ENCODE measurements around the gene FGF1. TPM values are rescaled to one million over a fixed set of nuclear protein-coding genes. Genes with fewer than 3 reads are reported as not detected.

Gene FGF1
- polyA plus RNA-seq, 3 donors = not detected

DNA sequence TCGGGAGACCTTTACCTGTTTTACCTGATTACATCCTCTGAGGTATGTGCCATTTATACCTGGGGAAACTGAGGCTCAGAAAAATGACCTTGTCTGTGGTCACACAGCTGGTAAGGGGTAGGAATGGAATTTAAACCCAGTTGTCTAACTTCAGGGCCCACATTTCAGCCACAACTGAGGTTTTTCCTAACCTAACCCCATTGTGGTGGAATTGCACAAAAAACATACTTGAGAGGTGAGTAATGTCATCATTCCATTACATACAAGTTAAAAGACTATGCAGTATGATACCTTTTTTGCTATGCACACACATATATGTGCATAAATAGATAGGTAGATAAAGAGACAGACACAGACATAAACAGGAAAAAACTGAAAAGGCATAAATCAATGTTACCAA is 14.1 kb downstream of the FGF1 start:
- Histone ChIP-seq H2AFZ (ENCODE audit: insufficient read depth, low read depth, low read length, poor library complexity, severe bottlenecking) (no peak overlapping the region), H3K9me3 (replicated peaks in 1 of 2; ENCODE audit: control insufficient read depth in 1 of 2, insufficient read depth in 1 of 2, low read length in 2 of 2) (no peaks in the 10 kb centered on the region), H3K4me1 (ENCODE audit: control insufficient read depth in 1 of 2, insufficient read depth in 2 of 2, low read length in 2 of 2) (no peaks in the 10 kb centered on the region), H3K79me2 (ENCODE audit: insufficient read depth, low read length) (no peaks in the 10 kb centered on the region), H3K9ac (ENCODE audit: insufficient read depth, low read length, poor library complexity, severe bottlenecking) (no peak overlapping the region), H3K27ac (ENCODE audit: low read depth in 1 of 2, low read length in 2 of 2) (no peak overlapping the region), H3K4me3 (replicated peaks in 1 of 3; ENCODE audit: low read depth in 2 of 3, low read length in 3 of 3) (no peak overlapping the region), H3K27me3 (ENCODE audit: control insufficient read depth in 2 of 2, insufficient read depth in 2 of 2, low read length in 2 of 2) (no peaks in the 10 kb centered on the region), H3K4me2 (replicated peaks; ENCODE audit: extremely low read depth, low read length, poor library complexity, severe bottlenecking) (no peak overlapping the region), H3K36me3 (replicated peaks in 1 of 2; ENCODE audit: control insufficient read depth in 1 of 2, insufficient read depth in 2 of 2, low read length in 2 of 2) (no peaks in the 10 kb centered on the region), H4K20me1 (ENCODE audit: insufficient read depth, low read length) (no peaks in the 10 kb centered on the region)
- H3K36me3 Mint-ChIP-seq = no peaks in the 10 kb centered on the region
- no CpG with 5 or more reads among the region's 1 CpG for WGBS (ENCODE audit: insufficient coverage)
- intact Hi-C loops (cut with micrococcal nuclease) = no loop called here
- DNase-seq = no peak
- no peak overlapping the region for H3K4me3 Mint-ChIP-seq
- no peaks in the 10 kb centered on the region for H3K4me1 Mint-ChIP-seq
- no peak overlapping the region for H3K27ac Mint-ChIP-seq
- H3K27me3 Mint-ChIP-seq (ENCODE audit: low read depth in 3 of 3) = peaks cover 2 to 4% (median 3%) of the 10 kb centered on the region in 3 donors
- H3K9me3 Mint-ChIP-seq = no peaks in the 10 kb centered on the region
- TF ChIP-seq, protein P1, sequence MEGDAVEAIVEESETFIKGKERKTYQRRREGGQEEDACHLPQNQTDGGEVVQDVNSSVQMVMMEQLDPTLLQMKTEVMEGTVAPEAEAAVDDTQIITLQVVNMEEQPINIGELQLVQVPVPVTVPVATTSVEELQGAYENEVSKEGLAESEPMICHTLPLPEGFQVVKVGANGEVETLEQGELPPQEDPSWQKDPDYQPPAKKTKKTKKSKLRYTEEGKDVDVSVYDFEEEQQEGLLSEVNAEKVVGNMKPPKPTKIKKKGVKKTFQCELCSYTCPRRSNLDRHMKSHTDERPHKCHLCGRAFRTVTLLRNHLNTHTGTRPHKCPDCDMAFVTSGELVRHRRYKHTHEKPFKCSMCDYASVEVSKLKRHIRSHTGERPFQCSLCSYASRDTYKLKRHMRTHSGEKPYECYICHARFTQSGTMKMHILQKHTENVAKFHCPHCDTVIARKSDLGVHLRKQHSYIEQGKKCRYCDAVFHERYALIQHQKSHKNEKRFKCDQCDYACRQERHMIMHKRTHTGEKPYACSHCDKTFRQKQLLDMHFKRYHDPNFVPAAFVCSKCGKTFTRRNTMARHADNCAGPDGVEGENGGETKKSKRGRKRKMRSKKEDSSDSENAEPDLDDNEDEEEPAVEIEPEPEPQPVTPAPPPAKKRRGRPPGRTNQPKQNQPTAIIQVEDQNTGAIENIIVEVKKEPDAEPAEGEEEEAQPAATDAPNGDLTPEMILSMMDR (IDR thresholded peaks at IDR 0.05) = no peak

DNA sequence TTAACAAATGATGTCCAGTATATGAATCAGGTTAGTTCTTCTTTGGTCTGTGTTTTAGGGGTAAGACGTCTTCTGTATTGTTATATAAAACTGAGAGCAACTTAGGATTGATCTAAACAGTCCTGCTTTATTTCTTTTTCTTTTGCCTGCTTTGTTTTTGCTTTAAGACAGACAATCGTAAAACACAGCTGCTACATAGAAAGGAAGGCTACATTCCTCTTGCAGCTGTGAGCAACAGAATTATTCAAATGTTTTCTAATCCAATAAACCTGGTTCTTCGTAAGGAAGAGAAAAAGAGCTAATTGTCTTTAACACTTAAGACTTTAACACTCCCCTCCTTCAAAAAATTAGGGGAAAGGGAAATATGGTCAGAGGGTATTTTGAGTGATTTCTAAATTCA is 14.6 kb downstream of the FGF1 start:
- Mint-ChIP-seq H3K4me1 (no peaks in the 10 kb centered on the region), H3K27me3 (ENCODE audit: low read depth in 3 of 3) (peaks cover 3 to 4% (median 3%) of the 10 kb centered on the region in 3 donors), H3K9me3 (no peaks in the 10 kb centered on the region), H3K36me3 (no peaks in the 10 kb centered on the region), H3K4me3 (no peak overlapping the region), H3K27ac (no peak overlapping the region)
- Histone ChIP-seq H3K36me3 (replicated peaks in 1 of 2; ENCODE audit: control insufficient read depth in 1 of 2, insufficient read depth in 2 of 2, low read length in 2 of 2) (no peaks in the 10 kb centered on the region), H3K27ac (ENCODE audit: low read depth in 1 of 2, low read length in 2 of 2) (no peak overlapping the region), H3K9me3 (replicated peaks in 1 of 2; ENCODE audit: control insufficient read depth in 1 of 2, insufficient read depth in 1 of 2, low read length in 2 of 2) (no peaks in the 10 kb centered on the region), H3K9ac (ENCODE audit: insufficient read depth, low read length, poor library complexity, severe bottlenecking) (no peak overlapping the region), H4K20me1 (ENCODE audit: insufficient read depth, low read length) (no peaks in the 10 kb centered on the region), H3K4me1 (ENCODE audit: control insufficient read depth in 1 of 2, insufficient read depth in 2 of 2, low read length in 2 of 2) (no peaks in the 10 kb centered on the region), H3K4me3 (replicated peaks in 1 of 3; ENCODE audit: low read depth in 2 of 3, low read length in 3 of 3) (no peak overlapping the region), H3K27me3 (ENCODE audit: control insufficient read depth in 2 of 2, insufficient read depth in 2 of 2, low read length in 2 of 2) (no peaks in the 10 kb centered on the region), H3K79me2 (ENCODE audit: insufficient read depth, low read length) (no peaks in the 10 kb centered on the region), H3K4me2 (replicated peaks; ENCODE audit: extremely low read depth, low read length, poor library complexity, severe bottlenecking) (no peak overlapping the region), H2AFZ (ENCODE audit: insufficient read depth, low read depth, low read length, poor library complexity, severe bottlenecking) (no peak overlapping the region)
- TF ChIP-seq, protein P1 (IDR thresholded peaks at IDR 0.05) = no peak
- no peak for DNase-seq
- WGBS (ENCODE audit: insufficient coverage) = 86% methylated on average over 1 of the region's 3 CpGs
- intact Hi-C loops (cut with micrococcal nuclease) = no loop called here

All from CD14-positive monocyte (primary cell).